HK-2 (cell line): Measurements from ENCODE around the gene BAHCC1.

Experiments used
- DNase-seq: peaks from one replicate; pipeline ENCODE4 v3.0.0-alpha.2; 2018; ENCODE audit not compliant: unreplicated experiment

Gene BAHCC1

DNA sequence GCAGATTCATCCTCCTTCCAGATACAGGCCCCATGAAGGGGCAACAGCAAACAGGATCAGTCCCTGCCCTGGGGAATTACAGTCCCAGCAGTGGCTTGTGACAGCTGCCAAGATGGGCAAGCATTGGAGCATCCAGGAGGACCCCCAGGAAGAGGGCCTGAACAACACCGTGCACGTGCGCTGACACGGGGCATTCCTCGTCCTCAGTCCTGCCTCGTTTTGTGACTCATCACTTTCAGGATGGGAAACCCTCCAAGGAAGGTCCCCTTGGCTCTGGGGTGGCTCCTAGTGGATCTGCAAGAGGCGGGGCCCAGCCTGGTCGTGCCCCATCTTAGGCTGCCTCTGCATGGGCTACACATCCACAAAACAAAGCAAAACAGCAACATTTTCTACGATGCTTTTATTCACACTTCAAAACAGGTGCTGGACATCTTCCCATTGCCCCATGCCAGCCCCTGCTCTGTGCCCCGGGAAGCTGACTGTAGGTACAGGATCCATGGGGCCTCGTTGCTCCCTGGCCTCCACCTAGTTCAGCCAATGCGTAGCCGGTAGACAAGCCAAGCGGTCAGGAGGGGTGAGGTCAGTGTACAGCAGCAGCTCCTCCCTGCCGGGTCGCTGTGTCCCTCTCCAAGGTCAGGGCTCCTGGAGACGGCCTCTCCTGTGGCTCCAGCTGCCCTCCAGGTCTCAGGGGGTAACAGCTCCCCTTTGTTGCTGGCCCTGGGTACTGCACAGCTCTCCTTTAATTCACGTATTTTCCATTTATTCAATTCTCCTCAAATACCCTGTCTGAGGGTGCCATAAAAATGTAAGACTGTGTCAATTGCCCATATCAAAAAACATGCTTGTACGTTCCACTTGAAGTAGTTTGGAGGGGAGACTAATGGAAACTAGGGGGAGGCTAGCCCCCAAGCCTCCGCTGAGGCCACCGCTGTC lies 85.1 kb downstream of the BAHCC1 start:
- DNase-seq, result peak; percentile 57

DNA sequence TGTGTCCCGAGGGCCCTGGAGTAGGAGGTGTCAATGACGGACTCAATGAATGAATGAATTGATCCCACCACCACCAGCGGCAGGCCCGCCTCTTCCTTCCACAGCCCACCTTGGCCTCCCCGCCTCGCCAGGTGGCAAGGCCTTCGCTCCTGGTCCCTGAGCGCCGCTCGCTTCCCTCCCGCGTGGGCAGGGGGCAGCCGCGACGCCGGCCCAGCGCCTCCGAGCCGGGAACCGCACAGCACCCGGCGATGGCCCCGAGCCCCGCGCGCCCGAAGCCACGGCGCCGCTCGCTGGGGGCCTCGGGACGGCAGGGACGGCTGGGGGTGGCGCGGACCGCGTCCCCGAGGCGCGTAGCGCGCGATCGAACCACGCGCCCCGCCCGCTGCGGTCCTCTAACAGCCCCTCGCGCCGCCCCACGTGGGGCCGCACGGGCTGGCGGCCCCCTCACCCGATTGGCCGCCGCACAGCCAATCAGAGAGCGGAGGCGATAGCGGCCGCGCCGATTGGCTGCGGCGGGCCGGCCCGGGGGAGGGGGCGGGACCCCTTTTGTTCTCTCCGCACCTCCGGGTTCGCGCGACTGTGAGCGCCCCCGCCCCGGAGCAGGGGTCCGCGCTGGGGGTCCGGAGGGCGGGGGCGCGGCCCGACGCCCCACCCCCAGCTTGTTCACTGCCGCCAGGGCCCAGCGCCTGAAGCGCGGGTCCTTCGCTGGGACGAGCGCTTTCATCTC lies 86.0 kb downstream of the BAHCC1 start:
- DNase-seq, result peak; percentile 68

DNA sequence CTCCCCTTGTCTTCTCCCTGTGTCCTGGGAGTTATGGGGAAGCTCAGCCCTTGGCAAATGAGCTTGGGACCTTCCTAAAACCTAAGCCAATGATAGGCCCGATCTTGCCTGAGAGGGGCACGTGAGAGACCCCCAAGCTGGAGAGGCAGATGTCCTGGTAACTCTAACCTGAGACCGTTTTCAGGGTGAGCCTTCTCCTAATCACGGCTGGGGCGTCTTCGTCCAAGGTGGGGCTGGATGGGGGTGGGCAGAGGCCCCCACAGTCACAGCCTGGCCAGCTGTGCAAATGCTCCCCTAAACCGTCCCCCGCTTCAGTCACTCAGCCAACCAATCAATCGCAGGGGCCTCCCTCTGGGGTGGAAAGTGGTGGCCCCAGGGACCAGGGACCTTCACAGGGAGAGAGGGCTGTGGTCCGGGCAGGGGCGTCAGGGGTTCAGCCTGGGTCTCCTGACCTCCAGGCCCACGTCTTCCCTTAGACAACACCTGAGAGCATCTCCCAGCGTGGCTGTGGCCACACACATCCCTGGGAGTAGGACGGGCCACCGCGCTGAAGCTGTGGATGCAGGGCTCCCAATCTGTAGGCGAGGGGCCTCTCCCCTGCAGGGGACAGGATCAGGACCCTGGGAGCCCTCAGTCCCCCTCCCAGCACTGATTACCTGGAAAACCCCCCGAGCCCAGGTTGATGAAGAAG lies 86.7 kb downstream of the BAHCC1 start:
- no peak for DNase-seq

DNA sequence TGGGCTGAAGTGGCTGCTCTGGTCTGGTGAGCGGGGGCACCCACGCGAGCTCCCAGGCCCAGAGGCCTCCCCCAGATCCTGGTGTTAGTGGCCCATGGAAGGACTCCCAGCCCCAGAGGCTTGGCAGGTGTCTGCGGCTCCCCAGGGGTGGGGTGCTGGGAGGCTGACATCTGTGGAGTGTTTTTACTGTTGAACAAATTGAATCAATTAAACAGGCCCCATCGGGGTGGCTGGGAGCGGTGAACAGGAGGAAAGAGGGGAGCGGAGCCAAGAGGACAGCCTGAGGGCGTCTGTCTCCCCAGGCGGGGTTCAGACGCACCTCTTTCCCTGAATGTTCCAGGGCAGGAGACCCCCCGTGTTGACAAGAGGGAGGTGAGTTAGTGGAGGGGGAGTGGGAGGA lies 87.4 kb downstream of the BAHCC1 start:
- no peak for DNase-seq

DNA sequence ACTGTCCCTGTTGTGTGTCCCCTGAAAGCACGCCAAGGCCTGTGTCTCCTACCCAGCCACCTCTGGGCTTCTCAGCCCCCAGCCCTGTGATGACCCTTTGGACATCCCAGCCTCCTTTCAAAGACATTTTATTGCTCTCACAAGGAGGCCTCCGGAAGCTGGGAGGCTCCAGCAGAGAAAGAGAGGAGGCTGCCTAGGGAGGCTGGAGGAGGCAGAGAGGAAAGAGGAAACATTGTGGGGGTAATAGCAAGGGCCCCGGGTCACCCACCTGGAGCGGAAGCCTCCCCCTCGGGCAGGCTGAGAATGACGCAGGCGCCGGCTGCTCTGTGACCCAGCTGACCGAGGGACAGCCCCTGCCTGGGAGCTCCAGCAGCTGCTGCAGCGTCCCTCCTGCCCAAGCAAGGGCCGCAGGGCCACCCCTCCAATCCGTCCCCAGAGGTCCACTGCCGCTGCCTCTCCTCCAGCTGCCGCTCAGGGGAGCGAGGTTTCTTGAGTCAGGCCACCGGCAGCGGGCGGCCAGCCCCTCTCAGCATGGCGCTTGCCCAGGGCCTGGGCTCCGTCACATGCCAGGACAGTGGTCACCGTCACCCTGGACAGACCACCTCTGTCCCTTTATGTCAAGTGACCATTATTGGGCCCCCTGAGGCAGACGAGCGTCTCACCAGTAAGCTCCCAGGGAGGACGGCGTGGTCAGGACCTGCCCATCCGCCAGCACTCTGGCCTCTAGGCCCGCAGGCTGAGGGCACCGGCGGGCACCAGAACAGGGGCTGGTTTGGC lies 88.0 kb downstream of the BAHCC1 start:
- DNase-seq, result no peak

DNA sequence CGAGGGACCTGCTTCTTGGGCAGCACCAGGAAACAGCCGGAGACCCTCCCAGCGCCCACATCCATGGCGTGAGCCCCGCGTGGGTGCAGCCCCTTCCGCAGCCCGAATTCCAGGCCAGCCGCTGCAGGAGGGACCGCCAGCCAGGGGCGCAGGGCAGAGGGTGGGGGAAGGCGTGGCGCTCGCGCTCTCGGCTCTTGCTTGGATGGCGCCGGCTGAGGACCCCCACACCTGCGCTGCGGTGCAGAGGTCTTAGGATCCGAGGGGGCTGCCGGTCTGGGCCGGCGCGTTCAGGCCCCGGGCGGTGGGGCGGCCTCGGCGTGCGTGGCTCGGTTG lies 88.6 kb downstream of the BAHCC1 start:
- DNase-seq, result no peak

DNA sequence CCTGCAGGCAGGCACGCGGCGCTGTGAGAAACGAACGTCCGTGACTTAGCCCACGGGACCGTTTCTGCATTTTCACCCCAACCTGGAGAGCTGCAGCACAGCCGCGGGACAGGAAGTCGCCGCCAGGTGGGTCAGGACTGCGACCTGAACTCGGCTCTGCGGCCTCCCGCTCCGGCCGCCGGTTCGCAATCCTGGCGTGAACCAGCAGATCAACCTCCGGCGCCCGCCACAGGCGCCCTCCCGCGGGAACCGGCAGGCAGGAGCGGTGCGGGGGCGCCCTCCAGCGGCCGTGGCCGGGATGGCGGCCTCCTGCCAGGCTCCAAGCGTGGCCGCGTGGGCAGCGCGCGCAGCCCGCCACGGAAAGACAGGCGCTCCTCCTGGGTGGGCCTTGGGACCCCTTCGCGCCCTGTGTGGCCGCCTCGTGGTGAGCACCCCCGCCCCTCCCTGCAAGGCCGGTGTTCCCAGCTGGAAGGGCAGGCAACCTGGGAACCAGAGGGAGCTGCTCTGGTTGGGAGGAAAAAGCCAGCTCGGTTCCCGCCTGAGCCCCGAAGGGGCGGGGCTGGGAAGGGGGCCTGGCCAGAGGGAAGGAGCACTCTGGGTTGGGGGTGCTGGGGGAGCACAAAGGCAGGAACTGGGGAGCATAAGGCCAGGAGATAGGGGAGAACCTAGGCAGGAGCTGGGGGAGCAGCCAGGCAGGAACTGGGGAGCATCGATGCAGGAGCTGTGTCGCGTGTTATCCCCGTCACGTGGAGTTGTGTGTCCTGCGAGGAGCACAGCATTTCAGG lies 89.1 kb downstream of the BAHCC1 start:
- DNase-seq, result peak; percentile 88

DNA sequence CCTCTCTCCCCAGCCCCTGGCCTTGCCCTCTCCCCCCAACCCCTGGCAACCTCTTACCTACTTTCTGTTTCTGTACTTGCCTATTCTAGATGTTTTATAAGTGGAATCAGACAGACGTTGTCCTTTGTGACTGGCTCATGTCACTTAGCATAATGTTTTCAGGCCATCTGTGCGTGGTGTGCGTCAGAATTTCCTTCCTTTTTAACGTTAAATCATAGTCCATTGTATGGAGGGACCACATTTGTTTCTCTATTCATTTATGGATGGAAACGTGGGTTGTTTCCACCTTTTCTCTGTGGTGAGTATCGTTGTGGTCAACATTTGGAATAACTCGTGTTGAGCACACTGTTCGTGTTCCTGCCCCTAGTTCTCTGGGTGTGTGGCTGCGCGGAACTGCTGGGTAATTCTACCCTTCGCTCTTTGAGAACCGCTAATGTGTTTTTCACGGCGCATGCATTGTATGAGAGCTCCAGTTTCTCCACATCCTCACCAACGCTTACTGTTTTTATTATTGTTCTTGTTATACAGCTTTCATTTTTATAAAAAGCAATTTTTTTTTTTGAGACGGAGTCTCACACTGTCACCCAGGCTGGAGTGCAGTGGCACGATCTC lies 91.0 kb downstream of the BAHCC1 start:
- DNase-seq, result no peak

DNA sequence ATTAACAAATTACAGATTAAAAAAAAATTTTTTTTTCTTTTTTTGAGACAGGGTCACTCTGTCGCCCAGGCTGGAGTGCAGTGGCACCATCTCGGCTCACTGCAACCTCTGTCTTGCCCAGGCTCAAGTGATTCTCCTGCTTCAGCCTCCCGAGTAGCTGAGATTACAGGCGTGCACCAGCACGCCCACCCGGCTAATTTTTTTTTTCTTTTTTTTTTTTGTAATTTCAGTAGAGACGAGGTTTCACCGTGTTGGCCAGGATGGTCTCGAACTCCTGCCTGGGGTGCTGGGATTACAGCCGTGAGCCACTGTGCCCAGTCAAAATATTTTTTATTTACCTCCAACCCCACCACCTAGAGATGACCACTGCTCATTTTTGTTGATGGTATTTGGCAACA lies 91.8 kb downstream of the BAHCC1 start:
- no peak for DNase-seq

DNA sequence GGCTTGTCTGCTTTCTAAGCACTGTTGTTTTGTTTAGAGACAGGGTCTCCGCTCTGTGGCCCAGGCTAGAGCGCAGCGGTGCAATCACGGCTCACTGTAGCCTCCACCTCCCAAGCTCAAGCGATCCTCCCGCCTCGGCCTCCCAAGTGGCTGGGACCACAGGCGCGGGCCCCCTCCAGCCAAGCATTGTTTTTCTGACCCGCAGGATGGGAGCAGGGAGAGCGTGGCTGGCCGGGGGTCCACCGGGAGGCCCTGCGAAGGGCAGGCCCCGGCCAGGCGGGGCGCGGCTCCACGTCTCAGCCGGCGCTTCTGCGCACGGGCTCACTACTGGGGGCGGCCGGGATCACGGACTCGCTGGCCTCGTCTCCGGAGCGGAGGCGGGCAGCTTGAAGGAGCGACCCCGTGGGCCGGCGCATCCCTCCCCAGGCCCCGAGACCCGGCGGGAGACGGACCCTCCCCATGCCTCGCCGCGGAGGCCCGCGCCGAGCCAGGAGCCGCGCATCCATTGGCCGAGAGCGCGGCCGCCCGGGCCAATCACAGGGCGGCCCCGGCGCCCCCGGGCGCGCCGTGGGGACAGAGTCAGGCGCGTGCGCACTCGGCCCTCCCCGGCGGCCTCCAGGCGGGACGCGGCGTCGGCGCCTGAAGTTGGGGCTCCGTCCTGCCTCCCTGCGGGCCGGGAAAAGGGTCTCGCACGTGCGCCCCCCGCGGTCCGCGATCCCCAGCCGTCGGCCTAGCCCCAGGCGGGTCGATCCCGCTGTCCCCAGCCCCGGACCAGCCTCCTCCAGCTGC lies 92.4 kb downstream of the BAHCC1 start:
- DNase-seq, result peak; percentile 76

DNA sequence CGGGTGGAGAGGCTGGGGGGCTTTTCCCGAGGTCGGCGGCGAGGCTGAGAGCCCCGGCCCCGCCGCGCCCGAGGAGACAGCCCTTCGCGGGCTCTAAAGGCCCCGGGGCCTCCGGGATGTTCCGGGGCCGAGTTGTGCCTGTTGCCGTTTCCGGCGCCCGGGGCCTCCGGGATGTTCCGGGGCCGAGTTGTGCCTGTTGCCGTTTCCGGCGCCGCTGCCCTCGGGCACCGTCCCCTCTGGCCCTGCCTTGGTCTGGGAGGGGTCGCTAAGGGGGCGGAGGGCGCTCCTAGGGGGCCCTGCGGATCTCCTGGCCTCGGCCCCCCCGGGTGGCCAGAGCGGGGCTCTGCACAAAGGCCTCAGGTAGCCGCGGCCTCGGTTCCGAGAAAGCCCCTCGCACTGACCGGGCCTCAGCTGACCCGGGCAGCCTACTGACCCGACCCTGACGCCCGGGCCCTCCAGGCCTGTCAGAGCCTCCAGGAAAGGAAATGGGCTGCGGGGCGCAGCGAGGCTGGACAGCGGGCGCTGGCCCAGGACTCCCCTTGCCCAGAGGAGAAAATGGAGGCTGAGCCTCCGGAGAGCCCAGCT lies 93.1 kb downstream of the BAHCC1 start:
- DNase-seq, result no peak

DNA sequence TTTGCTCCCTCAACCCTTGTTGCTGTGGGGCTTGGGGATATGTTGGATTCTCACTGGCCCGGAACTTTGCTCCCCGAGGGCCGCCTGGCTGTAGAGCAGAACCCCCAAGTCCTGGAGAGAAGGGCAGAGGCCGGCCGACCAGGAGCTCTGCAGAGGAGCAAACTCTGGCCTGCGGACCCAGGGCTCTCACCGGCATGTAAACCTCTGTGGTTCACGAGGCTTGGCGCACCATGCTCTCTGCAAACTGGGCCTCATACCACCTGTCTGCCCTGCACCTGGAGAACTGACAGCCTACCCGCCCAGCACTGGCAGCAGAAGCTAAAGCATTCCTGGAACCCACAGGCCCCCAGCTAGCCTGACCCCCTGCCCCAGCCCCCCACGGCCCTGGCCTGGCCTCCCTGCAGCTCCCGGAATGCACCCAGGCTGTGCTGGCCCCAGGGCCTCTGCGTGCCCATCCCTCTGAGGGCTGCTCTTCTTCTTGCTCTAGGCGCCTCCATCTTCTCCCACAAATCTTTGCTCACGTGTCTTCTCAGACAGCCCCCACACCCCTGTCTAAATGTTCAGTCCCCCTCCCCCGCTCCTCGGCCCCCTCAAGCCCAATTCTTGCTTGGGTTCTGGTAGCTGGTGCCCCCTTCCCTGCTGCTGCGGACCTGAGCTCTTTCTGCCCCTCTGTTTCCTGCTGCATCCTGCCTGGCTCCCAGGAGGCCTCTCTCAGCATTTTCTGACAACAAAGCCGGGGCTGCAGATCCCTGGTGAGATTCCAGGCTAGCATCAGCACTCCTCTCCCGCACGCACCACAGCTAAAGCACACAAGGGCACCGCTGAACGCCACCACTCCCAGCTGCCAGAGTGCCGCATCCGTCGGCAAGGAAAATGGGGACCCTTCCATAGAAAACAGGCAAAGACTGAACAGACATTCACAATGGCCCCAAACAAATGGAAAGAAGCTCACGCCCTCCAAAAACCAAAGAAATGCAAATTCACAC lies 94.0 kb downstream of the BAHCC1 start:
- no peak for DNase-seq

DNA sequence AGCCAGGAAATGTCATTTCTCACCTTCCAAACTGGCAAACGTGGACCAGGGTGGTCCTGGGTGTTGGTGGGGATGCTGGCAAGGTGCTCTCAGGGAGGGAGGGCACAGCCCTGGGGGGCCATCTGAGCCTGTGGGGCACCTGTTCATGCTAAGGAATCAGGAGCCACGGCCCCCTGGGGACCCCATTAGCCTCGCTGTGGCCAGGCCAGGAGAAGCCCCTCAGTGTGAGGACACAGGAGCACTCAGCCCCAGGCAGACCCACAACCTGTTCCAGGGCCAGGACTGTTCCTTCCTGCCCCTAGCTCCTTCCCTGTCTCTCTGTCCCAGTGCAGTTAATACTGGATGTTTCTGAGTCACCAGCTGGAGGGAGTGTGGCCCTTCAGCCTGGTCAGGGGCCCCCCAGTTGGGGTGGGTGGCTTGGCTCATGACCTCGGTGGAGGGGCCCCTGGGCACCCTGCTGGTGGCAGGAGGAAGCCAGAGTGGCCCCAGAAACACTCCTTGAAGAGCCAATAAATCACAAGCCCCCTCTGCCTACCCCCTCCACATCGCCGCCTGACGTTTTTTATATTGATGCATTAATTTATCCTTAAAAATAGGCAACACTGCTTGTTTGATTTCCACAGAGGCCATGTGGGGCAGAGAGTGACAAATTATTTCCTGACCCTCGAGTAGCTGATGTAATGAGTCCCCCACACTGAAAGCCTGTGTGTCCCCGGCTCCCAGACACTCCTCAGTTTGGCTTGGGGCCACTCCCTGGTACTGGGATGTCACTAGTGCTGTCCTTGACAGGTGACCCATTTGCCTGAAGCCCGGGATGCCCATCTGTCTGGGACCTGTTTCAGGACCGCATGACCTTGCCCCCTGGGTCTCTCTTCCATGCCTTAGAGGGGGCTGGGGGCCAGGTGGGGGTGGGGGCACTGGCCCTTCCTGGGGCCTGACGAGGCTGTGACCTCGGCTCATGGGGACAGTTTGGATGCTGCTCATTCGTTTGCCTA lies 95.0 kb downstream of the BAHCC1 start:
- DNase-seq, result no peak

DNA sequence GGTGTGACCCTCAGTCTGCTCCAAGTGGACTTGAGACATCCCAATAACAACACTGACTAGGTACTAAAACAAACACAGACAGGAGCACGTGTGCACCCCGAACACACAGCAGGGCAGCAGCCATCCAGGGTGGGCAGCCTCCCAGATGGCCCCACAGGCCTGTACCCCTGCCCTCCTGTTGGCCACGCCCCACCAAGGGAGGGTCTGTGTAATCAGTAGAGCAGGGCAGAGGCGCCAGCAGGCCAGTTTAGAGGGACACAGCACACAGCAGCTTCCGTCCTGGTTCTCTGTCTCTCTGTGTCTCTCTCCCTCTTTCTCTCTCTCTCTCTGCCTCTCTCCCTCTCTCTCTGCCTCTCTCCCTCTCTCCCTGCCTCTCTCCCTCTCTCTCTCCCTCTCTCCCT lies 95.9 kb downstream of the BAHCC1 start:
- DNase-seq, result no peak

DNA sequence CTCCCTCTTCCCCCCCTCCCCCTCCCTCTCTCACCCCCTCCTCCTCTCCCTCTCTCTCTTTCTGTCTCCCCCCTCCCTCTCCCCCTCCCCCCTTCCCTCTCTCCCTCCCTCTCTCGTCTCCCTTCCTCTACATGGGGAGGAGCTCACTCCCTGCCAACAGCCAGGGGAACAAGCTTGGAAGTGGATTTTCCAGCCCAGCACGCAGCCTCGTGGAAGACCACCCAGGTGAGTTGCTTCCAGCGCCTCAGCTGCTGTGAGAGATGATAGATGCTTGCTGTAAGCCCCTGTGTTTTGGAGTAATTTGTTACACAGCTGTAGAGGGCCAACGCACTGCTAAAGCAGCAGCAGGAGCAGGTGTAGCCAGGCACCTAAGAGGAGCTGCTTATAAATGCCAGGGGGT lies 96.5 kb downstream of the BAHCC1 start:
- no peak for DNase-seq

DNA sequence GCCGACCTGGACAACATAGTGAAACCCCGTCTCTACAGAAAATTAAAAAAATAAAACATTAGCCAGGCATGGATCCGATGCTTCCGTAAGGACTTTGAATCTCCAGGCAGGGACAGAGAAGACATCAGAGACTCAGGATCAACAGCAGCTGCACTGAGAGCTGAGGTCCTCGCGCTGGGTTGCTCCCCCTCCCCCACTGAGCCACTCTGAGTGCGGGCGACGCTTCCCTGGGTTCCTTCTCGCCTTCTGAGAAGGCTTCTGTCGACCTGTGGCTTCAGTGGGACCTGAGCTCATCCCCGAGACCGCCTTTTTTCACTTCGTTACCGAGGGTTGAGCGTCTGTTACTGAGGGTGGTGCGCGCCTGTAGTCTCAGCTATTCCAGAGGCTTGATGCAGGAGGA lies 96.9 kb downstream of the BAHCC1 start:
- no peak for DNase-seq

DNA sequence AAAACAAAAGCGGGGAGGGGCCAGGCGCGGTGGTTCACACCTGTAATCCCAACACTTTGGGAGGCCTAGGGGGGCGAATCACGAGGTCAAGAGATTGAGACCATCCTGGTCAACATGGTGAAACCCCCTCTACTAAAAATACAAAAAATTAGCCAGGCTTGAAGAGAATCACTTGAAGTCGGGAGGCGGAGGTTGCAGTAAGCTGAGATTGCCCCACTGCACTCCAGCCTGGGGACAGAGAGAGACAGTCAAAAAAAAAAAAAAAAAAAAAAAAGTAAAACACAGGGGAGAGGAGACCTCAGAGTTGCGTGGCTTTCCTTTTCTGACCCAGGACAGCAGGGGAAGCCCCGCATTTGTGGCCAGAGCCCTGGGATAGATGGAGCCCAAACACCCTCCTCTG lies 97.4 kb downstream of the BAHCC1 start:
- no peak for DNase-seq
